HG03108 (cell line): Measurements from ENCODE around the gene VWA5B1.

Experiments
- ATAC-seq: cut with Tn5 transposase; IDR thresholded peaks from one replicate; pipeline ENCODE4 v1.9.1; 2021; ENCODE audit warnings: moderate library complexity; ENCODE audit not compliant: unreplicated experiment

The VWA5B1 gene

DNA sequence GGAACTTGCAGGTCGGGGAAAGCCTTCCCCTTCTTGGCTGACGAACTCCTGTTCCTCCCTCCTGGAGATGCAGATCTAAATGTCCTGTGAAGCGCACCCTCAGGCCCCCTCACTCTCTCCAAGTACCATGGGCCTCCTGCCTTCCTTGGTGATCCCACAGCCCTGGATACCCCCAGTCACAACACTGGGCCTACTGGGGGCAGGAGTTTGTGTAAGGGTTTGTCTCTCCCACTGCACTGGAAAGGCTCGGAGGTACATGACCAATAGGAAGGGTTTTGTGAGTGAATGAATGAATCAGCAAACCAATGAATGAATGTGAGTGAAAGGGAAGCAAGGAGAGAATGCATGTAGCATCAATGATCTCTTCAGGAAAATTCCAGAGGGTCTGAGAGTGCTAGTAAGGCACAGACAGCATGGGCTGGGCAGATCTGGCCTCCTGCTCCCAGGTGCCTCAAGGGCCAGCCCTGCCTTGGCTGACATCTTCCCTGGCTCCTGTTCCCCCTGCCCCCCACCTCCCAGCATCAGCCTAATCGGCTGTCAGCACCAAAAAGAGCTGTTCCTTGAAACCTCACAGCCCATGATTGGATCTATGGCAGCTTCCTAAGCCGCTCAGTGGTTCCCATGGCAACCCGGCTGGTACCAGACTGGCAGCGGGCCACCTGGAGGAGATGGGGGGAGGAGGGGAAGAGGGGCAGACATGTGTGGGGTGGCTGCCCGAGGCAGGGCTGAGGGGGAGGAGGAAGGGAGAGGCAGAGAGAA, 95.8 kb downstream of the VWA5B1 start:
- no peak for ATAC-seq

DNA sequence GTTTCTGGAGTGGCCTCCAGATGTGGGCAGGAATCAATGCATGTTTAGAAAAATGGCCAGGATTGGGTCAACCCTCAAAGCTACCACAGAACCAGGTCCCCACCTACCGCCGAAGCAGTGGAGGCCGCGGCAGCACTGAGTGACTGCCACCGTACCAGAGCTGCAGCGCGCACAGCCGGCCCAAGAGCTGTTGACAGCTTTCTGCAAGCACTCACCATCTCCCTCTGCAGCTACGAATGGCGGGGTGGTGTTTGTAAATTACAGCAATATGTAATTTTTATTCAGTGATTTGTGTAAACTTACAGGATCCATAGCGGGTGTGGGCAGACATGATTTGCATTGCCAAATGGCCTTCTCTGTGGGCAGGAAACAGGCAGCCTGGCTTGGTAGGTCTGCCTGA, 98.9 kb downstream of the VWA5B1 start:
- ATAC-seq = no peak

DNA sequence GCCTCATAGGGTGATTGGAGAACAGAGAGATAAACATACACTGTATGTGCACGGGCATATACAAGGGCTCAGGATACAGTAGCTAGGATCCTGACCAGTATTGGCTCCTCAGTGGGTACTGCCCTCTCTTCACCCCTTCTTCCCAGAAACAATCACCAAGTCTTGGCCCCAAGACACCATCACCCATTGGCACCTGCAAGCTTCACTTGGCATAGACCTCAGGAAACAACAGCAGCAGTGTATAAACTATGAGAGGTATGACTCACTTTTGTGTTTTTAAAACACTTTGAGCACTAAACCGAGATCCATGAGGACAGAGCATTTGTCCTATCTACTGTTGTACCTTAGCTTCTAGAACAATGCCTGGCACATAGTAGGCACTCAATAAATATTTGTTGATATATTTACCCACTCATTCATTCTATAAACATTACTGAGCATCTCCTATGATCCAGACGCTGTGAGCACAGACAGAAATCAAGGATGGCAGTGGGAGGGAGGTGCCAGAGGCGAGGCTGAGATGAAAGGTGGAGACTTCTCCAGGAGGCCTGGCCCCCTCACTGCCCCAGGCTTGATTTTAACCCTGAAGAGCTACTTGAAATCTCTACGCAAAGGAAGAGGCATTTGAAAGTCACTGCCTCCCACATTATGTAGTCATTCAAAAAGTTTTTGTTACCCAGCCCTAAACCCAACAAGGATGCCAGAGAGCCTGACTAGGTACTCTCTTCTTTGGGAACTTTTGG, 100.1 kb downstream of the VWA5B1 start:
- ATAC-seq = no peak

DNA sequence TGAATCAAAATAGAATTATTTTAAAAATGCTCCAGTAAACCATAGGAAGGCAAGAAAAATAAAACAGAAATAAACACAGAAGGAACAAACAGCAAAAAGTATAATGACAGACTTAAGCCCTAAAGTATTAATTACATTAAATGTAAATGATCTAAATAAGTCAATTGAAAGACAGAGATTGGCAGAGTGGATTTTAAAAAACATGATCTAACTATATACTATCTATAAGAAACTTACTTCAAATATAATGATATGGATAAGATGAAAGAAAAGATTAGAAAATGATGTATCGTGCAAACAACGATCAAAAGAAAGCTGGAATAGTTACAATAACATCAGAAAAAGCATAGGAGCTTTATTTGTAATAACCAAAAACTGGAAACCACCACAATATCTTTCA, 104.6 kb downstream of the VWA5B1 start:
- no peak for ATAC-seq

DNA sequence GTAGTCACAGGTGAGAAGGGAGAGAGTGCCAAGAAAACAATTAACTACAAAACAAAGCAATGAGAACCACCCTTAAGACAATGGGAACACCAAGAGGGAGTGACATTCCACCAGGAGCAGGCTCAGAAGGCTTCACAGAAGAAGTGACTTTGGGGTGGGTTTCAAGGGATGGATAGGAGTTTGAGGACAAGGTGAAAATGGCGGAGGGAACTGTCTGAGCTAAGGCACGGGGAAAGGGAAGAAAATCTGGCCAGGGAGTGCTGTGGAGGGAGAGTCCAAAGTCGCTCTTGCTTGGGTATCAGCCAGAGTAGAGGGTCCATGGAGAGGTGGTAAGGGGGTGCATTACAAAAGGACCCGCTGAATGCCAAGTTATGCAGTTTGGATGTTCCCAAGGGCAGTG, 108.1 kb downstream of the VWA5B1 start:
- ATAC-seq = no peak

DNA sequence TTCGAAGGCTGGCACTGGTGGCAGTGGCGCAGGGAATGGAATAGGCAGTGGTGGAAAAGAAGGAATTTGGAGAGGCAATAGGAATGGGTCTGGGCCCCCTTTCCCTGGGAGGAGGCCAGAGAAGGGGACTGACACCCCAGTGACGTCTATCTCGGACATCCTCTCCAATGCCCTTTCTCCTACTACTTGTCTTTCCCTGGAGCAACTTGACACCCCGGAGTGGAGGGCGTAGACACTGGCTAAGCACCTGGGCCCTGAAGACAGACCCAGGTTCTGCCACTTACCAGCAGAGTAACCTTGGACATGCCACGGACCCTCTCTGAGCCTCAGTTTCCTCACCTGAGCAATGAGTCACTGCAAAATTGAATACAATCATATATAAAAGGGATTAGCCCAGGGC, 108.5 kb downstream of the VWA5B1 start:
- ATAC-seq = no peak

DNA sequence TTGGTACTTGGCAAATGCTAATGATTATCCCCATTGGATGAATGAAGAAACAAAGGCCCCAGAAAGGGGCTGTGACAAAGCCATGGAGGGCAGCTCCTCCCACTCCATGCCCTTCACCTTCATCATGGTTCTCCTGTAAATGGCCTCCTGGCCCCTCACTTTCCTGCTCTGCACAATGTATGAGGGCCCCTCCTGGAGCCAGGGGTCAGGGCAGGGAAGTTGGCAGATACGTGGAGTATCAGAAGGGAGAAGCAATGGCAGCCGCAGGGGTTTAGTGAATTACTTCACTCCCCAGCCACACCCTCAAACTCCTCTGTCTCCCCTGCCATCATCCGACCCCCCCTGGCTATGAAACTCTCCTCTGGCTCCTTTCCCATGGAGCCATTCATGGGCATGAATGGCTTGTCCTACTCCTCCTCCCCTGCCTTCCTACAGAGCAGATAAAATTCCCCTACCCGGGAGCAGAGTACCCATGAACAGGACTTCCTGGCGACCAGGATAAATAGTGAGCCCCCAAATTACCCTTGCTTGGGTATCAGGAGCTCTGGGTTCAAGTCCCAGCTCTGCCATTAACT, 109.0 kb downstream of the VWA5B1 start:
- no peak for ATAC-seq

DNA sequence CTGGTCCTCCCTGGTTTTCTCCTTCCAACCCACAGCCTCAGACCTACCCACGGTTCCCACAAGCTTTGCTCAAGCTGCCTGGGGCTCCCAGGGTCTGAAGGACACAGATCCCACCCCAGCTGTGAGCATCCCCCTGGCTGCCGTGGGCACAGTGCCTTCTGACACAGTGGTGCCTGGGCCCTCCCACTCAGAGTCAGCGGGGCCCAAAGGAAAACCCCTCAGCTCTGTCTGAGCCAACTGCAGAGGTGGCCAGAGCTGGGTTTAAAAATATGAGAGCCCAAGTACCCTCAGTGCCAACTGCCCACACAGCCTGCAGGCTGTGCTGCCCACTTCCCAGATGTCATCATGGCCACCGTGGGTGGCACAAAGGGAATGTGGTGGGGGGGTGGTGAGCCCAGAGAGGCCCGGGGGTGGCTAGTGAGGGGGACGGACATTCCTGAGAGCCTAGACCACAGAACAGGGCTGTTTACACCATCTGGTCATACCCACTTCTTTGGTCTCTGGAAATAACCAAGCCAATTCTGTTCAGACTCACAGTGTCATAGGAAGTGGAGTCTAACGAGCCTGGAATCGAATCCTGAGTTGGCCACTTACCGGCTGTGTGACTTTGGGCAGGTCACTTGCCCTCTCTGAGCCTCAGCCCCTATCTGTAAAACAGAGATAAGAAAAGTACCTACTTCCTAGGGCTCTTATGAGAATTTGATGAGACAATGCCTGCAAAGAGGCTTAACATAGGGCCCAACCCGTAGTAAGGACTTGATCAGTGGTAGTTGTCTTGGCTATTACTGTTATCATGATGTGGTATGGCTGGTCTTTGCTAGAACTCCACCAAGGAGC, 109.9 kb downstream of the VWA5B1 start:
- ATAC-seq = no peak

DNA sequence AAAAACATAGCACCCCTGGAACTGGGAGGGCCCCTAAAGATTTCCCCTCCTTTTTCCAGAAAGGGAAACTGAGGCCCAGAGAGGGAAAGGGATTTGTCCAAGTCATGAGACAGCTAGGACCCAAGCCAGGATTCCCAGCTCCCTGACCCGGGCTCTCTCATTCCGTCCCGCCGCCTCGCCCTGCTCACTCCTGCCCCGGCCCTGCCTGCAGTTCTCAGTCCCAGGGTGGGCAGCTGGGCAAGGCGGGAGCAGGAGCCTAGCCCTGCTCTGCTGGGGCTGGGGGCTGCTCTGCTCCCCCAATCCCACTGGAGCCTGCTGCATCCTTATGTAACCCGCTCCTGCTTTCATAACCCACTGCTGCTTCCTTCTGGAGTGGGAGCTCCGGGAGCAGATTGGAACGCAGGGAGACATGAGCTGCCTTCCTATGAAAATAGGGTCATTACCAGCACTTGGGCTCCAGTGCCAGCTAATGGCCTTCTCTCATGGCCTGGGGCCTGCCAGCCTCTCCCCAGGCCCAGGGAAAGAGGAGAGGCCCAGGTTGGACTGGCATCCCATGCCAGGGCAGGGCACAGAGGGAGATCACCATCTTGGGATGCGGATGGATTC, 110.8 kb downstream of the VWA5B1 start:
- no peak for ATAC-seq

DNA sequence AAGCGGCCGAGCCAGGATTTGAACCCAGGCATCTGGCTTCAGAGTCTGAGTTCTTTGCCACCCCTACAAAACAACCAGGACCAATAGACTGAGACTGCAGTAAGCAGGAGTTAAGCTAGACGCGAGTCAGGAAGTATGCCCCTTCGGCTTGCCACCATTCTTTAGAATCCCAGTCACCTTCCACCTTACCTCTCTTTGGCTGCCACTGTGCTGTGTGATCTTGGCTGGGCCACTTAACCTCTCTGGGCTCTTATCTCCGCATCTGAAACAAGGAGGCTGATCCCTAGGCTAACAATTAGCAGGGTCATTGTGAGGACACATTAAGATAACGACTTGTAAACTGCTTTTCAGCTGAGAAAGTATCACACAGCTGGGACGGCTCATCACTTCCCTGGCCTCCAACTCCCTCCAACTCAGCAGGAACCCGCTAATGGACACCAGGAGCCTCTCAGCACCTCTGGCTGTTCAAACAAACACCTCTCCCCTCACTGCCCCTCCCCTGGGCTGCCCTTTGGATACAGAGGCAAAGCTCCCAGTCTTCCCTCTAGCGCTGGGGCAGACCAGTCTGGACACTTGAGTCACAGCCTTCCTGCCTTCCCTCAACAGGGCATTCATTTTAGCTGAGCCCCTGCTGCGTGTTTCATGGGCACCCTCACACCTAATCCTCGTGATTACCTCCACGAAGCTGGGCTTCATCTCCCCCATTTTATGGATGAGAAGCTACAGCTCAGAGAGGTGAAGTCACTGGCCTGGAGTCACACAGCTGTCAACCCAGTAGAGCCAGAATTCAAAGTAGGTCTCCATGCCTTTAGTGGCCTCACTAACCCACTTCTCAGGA, 112.1 kb downstream of the VWA5B1 start:
- ATAC-seq = no peak

DNA sequence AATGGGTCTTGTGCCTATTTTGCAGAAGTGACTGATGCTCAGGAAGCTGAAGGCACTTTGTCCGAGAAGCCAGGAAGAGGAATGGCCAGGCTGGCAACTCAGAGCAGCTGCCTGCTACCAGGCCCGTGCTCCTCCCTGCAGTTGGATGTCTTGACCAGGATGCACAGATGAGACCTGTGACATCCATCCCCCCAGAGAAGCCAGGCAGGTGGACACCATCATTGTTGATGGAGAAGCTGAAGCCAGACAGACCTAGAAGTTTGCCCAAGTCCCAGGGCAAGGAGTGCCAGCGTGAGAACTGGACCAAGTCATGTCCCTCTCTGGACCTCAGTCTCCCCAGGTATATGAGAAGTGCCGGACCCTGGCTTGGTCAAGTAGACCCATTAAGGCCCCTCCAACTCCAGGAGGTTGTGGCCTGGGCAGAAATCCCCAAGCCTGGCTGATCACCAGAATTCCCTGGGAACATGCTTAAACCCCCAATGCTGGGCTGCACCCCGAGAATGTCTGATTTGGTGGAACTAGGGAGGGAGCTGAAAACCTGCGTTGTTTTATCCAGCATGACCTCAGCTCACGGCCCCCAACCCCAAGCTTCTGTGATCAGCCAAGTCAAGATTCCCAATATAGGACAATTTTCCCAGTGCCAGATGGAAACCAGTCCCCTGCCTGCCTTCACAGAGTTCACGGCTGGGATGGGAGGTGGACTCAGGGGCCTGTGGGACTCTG, 112.9 kb downstream of the VWA5B1 start:
- ATAC-seq = no peak

DNA sequence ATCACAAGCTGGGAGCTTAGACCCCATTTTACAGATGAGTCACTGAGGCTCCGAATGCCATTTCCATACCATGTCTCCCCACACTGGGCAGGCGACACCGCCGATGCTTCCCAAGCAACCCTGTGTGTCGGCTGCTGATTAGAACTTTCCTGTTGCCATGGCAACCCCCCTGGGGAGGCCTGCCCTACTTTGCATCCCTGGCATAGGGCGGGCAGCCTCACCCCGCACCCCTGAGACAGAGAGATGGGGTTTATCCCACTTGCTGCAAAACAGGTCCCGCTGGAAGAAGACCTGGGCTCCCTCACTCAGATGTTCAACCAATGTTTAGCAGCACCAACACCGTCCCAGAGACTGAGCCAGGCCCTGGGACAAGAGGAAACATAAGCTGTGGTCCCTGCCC, 113.8 kb downstream of the VWA5B1 start:
- ATAC-seq = no peak
